Mucosa of stomach (tissue), 1 donor: ENCODE data around the gene FTSJ1.

Experiments
- H3K27me3 ChIP-seq: one replicate; pipeline ENCODE4 v1.7.0; 2013; ENCODE audit warnings: mild to moderate bottlenecking, low read length; ENCODE audit not compliant: control insufficient read depth, insufficient read depth
- H3K36me3 ChIP-seq: one replicate; pipeline ENCODE4 v1.7.0; 2013; ENCODE audit warnings: low read length; ENCODE audit not compliant: control insufficient read depth, insufficient read depth
- H3K4me1 ChIP-seq: one replicate; pipeline ENCODE4 v1.7.0; 2013; ENCODE audit warnings: mild to moderate bottlenecking, low read length; ENCODE audit not compliant: control insufficient read depth, insufficient read depth
- H3K4me3 ChIP-seq: one replicate; pipeline ENCODE4 v1.7.0; 2013; ENCODE audit warnings: low read length
- H3K9ac ChIP-seq: one replicate; pipeline ENCODE4 v1.7.0; 2013; ENCODE audit warnings: mild to moderate bottlenecking, low read length, moderate library complexity
- H3K9me3 ChIP-seq: one replicate; pipeline ENCODE4 v1.7.0; 2013; ENCODE audit warnings: mild to moderate bottlenecking, low read length, moderate library complexity; ENCODE audit not compliant: control insufficient read depth
- donor health status: Pancreatic carcinoma.

FTSJ1 gene

GRCh38 chrX:48488034-48488433 is 12.0 kb downstream of the FTSJ1 start:
- Histone ChIP-seq H3K4me3 (no peak overlapping the region), H3K4me1 (peaks cover 11% of the 10 kb centered on the region), H3K36me3 (no peaks in the 10 kb centered on the region), H3K9ac (no peak overlapping the region), H3K27me3 (no peaks in the 10 kb centered on the region), H3K9me3 (no peaks in the 10 kb centered on the region)

DNA sequence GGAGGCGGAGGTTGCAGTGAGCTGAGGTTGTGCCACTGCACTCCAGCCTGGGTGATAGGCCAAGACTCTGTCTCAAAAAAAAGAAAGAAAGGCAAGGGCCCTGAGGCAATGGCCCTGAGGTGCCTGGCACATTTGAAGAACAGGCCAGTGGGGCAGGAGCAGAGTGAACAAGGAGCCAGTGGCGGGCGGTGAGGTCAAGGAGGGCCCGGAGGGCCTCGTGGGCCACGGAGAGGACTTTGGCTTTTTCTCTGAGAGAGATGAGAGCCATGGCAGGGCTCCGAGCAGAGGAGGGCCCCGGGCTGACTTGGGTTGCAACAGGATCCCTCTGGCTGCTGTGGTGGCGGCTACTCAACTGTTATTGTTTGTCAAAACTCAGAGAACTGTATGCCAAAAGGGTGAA is 13.3 kb downstream of the FTSJ1 start:
- H3K4me3 ChIP-seq: no peak overlapping the region
- H3K36me3 ChIP-seq: no peaks in the 10 kb centered on the region
- H3K9ac ChIP-seq: no peak overlapping the region
- no peaks in the 10 kb centered on the region for H3K27me3 ChIP-seq
- no peaks in the 10 kb centered on the region for H3K9me3 ChIP-seq
- H3K4me1 ChIP-seq: peaks cover 11% of the 10 kb centered on the region

DNA sequence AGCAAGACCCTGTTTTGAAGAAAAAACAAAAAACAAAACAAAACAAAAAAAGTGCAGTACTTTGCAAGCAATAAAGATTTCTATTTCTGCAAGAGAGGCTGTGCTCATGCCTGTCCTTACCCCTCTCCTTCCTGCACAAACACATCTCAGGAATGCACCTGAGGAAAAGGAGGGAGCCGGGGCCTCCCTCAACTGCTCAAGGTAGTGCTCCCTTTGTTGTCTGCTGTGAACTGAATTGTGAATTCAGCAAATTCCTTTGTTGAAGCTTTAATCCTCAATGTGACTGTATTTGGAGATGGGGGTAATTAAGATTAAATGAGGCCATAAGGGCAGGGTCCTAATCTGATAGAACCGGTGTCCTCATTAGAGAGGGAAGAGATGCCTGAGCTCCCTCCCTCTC is 13.9 kb downstream of the FTSJ1 start:
- Histone ChIP-seq H3K9me3 (no peaks in the 10 kb centered on the region), H3K27me3 (no peaks in the 10 kb centered on the region), H3K9ac (no peak overlapping the region), H3K4me1 (peaks cover 11% of the 10 kb centered on the region), H3K36me3 (no peaks in the 10 kb centered on the region), H3K4me3 (no peak overlapping the region)

- Histone ChIP-seq H3K27me3 (no peaks in the 10 kb centered on the region), H3K4me1 (peaks cover 11% of the 10 kb centered on the region), H3K9ac (no peak overlapping the region), H3K9me3 (no peaks in the 10 kb centered on the region), H3K36me3 (no peaks in the 10 kb centered on the region), H3K4me3 (no peak overlapping the region)
Observed at GRCh38 chrX:48490661-48491060, 14.7 kb downstream of the FTSJ1 start.

- Histone ChIP-seq H3K9ac (no peak overlapping the region), H3K27me3 (no peaks in the 10 kb centered on the region), H3K36me3 (no peaks in the 10 kb centered on the region), H3K4me3 (no peak overlapping the region), H3K9me3 (no peaks in the 10 kb centered on the region), H3K4me1 (peaks cover 10% of the 10 kb centered on the region)
Observed at GRCh38 chrX:48491809-48492208, 15.8 kb downstream of the FTSJ1 start.

GRCh38 chrX:48492293-48492910 is 16.4 kb downstream of the FTSJ1 start:
- Histone ChIP-seq H3K4me3 (no peak overlapping the region), H3K4me1 (peaks cover 6% of the 10 kb centered on the region), H3K27me3 (no peaks in the 10 kb centered on the region), H3K36me3 (no peaks in the 10 kb centered on the region), H3K9ac (no peak overlapping the region), H3K9me3 (no peaks in the 10 kb centered on the region)

DNA sequence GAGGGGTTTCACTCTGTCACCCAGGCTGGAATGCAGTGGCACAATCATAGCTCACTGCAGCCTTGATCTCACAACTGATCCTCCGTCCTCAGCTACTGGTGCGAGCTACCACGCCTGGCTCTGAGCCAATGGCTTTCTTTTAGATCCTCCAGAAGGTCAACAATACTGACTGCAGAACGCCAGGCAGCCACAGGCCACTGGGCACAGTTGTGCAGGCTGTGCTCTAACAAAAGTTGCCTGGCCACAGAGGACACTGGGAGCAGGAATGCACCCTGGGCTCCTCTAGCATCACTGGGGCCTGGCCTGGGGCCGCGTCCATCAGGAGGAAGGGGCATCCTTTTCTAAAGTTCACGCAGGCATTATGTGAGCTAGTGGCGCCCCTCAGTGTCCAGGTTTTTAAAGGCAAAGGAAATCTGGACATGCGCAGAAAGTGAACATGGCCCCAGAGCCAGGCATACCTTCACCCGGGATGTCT is 17.9 kb downstream of the FTSJ1 start:
- Histone ChIP-seq H3K36me3 (no peaks in the 10 kb centered on the region), H3K27me3 (no peaks in the 10 kb centered on the region), H3K9ac (no peak overlapping the region), H3K4me1 (no peaks in the 10 kb centered on the region), H3K9me3 (no peaks in the 10 kb centered on the region), H3K4me3 (no peak overlapping the region)

- Histone ChIP-seq H3K36me3 (no peaks in the 10 kb centered on the region), H3K9me3 (no peaks in the 10 kb centered on the region), H3K9ac (no peak overlapping the region), H3K27me3 (no peaks in the 10 kb centered on the region), H3K4me3 (no peak overlapping the region), H3K4me1 (no peaks in the 10 kb centered on the region)
Observed at GRCh38 chrX:48496660-48497059, 20.7 kb downstream of the FTSJ1 start.

DNA sequence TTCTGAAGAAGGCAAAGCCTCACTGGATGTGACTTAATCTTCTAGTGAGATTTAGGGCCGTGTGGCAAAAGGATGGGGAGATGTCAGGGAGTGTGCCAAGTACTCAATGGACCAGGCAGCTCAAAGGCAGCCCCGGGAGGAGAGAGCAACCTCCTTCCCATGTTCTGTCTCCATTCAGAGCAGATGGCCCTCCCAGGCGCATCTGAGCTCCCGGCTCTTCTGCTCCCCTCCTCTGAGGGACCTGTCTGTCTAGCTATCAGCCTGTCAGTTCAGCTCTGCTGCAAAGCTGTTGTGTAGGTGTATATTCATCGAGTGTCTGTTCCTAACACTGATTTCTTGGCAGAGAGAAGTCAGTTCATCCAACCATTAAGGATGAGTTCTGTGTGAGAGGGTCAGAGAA is 21.9 kb downstream of the FTSJ1 start:
- H3K27me3 ChIP-seq: no peaks in the 10 kb centered on the region
- no peaks in the 10 kb centered on the region for H3K9me3 ChIP-seq
- H3K9ac ChIP-seq: no peak overlapping the region
- H3K4me1 ChIP-seq: no peaks in the 10 kb centered on the region
- H3K4me3 ChIP-seq: no peak overlapping the region
- no peaks in the 10 kb centered on the region for H3K36me3 ChIP-seq

DNA sequence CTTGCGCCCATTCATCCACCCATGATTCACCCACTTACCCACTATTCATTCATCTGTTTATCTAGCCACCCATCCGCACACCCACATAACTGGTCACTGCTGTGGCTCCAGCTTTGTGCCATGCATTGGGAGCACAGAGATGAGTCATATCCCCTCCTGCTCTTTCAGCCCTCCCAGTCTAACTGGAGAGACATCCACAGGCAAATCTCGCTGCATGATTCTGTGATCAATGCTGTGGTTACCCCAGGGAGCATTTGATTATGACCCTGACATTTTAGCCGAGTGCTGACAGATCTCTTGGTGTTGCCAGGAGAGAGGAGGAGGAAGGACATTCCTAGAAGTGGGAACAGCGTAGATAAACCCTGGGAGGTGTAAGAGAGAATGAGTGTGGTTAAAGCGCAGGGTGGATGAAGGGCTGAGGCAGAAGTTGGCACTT is 22.4 kb downstream of the FTSJ1 start:
- H3K4me1 ChIP-seq: no peaks in the 10 kb centered on the region
- no peaks in the 10 kb centered on the region for H3K36me3 ChIP-seq
- no peaks in the 10 kb centered on the region for H3K27me3 ChIP-seq
- no peak overlapping the region for H3K9ac ChIP-seq
- H3K4me3 ChIP-seq: no peak overlapping the region
- H3K9me3 ChIP-seq: no peaks in the 10 kb centered on the region

DNA sequence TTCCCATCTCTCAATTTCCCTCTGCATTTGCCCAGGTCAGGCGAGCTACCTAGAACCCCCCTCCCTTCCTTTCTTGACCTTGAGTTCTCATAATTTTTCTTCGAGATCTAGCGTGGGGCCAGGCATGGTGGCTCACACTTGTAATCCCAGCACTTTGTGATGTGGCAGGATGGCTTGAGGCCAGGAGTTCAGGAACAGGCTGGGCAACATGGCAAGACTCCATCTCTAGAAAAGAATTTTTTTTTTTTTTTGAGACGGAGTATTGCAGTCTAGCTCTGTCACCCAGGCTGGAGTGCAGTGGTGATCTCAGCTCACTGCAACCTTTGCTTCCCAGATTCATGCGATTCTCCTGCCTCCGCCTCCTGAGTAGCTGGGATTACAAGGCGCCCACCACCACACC is 28.3 kb downstream of the FTSJ1 start:
- H3K4me3 ChIP-seq: no peak overlapping the region
- H3K9ac ChIP-seq: no peak overlapping the region
- no peaks in the 10 kb centered on the region for H3K36me3 ChIP-seq
- H3K9me3 ChIP-seq: no peaks in the 10 kb centered on the region
- no peaks in the 10 kb centered on the region for H3K4me1 ChIP-seq
- H3K27me3 ChIP-seq: no peaks in the 10 kb centered on the region

- no peak overlapping the region for H3K9ac ChIP-seq
Observed at GRCh38 chrX:48505481-48505880, 29.5 kb downstream of the FTSJ1 start.

DNA sequence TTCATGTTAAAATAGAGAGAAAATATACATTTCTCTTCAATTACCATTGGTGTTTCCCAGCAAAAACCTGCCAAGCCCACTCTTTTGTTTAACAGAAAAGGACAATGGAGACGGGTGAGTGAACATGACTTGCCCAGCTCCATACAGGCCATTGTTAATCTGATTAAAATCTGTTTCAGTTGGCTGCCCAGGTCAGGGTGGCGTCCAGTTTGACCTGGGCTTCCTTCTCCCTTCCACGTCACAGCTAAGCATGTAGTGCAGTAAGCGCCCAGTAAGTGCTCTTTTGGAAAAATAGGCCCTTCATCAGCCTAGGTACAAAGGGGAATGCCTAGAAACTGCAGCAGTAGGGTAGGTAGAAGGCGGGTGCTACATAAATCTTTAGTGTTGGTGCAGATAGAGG is 31.2 kb downstream of the FTSJ1 start:
- H3K36me3 ChIP-seq: no peaks in the 10 kb centered on the region
- no peak overlapping the region for H3K9ac ChIP-seq
- H3K4me1 ChIP-seq: peaks cover 6% of the 10 kb centered on the region
- no peak overlapping the region for H3K4me3 ChIP-seq
- H3K9me3 ChIP-seq: no peaks in the 10 kb centered on the region
- no peaks in the 10 kb centered on the region for H3K27me3 ChIP-seq

More at GRCh38 chrX:48505481-48505880, 29.5 kb downstream of the FTSJ1 start:
- no peaks in the 10 kb centered on the region for H3K36me3 ChIP-seq
- H3K4me3 ChIP-seq: no peak overlapping the region
- H3K4me1 ChIP-seq: peaks cover 6% of the 10 kb centered on the region
- H3K9me3 ChIP-seq: no peaks in the 10 kb centered on the region
- H3K27me3 ChIP-seq: no peaks in the 10 kb centered on the region
